GM21381 (cell line): ENCODE measurements around the gene PLCD3.

ENCODE experiments used
- ATAC-seq: cut with Tn5 transposase; IDR thresholded peaks from one replicate; pipeline ENCODE4 v1.9.1; 2021; ENCODE audit warnings: mild to moderate bottlenecking, moderate library complexity; ENCODE audit not compliant: unreplicated experiment

Gene PLCD3

GRCh38 chr17:45104497-45104896 lies 27.8 kb downstream of the PLCD3 start:
- ATAC-seq: no peak

DNA sequence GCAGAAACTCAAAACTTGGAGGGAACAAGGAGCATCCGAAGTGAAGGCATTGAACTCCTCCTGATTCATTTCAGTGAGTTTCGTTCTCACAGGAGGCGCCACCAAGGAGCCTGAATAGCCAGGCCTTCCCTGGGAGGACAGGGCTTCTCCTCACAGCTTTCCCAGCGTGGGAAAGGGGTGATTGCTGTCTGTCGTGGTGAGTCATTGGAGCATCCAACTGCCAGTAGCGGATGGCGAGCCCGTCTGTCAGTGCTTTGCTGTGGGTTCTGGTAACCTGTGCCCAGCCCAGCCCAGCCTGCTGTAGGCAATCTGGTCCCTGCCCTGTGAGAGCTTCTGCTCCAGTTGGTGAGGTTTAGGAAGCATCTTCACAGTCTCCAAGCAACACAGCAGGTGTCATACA lies 28.3 kb downstream of the PLCD3 start:
- ATAC-seq: no peak

DNA sequence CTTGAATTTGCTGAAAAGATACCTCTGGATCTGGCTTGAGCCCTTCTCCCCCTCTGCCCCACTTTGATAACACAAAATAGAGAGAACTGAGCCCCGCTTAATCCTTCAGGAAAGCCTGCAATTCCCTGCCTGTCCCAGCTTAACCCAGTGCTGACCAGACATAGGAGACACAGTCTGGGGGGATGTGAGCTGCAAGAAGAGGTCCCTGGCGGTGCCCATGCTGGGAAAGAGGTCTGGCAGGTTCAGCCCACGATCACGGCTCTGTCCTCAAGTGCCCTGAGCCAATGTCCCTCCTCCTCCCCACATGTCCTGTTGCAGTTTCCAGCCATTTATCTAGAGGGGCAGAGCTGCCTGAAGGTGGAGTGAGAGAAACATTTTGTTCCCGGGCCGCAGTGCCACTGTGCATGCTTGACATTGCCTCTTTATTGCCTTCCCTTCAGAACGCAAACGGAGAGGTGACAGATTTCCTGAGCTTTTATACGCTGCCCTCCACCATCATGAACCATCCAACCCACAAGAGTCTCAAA lies 29.0 kb downstream of the PLCD3 start:
- no peak for ATAC-seq

DNA sequence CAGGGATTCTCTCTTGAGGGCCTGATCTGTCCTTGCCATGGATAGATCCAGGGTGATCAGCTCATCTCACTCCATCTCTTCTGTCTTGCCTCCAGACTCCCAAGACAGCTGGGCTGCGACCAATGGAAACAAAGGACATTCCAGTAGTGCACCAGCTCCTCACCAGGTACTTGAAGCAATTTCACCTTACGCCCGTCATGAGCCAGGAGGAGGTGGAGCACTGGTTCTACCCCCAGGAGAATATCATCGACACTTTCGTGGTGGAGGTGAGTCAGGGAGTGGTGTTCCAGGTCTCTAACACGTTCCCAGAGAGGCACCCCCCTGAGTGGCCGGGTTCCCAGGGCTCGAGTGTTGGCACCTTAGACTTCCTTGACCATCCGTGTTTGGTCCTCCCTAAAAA lies 29.5 kb downstream of the PLCD3 start:
- ATAC-seq: no peak

GRCh38 chr17:45101883-45102811 lies 30.2 kb downstream of the PLCD3 start:
- no peak for ATAC-seq

DNA sequence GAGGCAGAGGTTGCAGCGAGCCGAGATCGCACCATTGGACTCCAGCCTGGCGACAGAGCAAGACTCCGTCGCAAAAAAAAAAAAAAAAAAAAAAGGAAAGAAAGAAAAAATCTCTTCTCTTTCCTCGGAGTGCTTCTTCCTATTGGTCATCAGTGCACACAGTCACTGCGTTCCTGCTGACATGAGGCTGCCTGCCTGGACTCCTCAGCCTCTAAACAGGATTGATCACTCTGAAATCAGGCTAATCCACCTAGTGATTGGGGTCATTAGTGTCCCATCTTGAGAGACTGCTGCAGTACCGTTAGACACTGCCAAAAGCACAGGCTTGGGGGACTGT lies 30.8 kb downstream of the PLCD3 start:
- ATAC-seq: no peak

GRCh38 chr17:45098869-45099616 lies 33.3 kb downstream of the PLCD3 start:
- no peak for ATAC-seq

DNA sequence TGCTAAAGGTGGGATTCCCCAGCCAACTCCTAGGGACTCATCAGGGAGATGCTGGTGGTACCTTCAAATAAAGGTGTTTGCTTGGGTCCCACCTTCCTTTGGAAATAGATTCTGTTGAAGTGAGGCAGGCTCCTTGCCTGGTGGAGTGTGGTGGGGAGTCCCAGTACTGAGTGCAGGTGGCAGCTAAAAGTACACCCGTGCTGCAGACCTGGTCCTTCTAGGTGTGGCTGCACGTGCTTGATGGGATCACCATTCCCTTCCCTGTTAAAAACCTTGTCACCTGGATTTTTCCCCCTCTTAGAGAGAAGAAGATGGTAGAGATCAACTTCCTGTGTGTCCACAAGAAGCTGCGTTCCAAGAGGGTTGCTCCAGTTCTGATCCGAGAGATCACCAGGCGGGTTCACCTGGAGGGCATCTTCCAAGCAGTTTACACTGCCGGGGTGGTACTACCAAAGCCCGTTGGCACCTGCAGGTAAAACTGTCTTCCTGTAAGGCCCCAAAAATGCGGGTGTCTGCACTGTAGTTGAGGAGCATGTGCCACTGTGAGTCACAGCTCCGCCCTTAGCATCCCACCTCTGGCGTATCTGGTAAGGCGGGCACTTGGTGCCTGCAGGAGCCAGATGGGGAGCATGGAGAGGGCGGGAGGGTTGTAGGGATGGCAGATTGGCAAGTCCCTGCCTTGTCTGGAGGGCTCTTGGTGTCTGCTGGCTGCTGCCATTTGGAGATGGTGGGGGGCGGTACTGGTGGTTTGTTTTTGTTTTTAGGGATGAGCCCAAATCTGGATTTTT lies 34.0 kb downstream of the PLCD3 start:
- no peak for ATAC-seq

DNA sequence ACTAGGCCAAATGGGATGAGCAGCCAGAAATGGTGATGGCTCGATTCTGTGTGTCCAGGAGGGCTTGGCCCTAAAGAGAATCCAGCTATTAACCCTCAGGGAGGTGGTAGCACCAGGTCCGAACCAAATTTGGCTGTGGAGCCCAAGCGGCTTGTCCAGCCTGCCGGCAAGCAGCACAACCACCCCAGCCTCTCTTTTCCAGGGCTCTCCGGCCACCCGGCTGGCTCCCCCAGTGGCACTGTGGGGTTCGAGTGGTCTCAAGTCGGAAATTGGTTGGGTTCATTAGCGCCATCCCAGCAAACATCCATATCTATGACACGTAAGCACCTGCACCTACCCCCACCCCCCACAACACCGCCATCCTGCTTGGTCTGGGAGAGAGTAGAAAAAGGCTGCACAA lies 35.4 kb downstream of the PLCD3 start:
- ATAC-seq: no peak

- ATAC-seq: no peak
Measured at GRCh38 chr17:45096141-45096540, 36.2 kb downstream of the PLCD3 start.

- no peak for ATAC-seq
Measured at GRCh38 chr17:45093444-45094110, 38.7 kb downstream of the PLCD3 start.

DNA sequence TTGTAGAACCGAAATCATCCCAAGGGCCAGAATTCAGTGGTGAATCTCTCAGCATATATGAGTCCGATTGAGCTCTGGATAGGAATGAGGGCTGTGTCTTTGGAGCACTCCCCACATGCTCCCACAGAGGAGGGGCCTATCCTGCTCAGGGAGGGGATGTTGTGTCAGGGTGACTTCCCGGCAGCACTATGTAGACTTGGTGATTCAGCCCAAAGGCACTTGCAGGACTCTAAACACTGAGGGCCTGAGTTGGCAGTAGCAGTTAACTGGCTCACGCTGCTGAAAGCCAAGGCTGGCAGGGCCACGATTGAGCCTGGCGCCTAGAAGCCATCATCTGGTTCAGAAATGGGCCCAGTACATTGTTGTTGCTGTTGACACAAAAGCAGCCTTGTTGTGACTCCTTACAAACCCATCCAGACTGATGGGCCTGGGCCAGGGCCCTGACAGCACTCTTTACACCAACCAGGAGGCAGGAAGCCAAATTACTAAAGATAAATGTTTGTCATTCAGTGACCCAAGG lies 39.3 kb downstream of the PLCD3 start:
- ATAC-seq: no peak

DNA sequence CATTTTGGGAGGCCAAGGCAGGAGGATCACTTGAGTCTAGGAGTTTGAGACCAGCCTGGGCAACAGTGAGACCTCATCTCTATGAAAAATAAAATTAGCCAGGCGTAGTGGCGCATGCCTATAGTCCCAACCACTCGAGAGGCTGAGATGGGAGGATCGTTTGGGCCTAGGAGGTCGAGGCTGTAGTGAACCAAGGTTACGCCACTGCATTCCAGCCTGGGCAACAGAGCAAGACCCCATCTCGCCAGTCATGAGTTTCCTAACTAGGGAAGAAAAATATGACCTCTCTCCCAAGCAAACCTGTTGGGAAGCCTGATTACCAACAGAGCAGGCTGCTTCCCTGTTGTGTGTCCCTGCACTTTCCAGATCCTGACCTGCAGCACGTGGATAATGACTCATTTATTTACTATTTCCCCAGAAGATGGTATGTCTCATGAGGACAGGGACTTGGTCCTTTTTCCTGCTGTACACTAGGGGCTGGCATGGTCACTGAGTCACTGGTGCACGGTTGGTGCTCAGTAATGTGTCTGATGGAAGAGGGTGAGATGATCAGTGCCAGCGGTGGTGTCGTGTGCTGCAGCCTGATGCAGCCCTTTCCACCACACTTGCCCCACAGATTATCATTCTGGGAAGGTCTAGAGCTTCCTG lies 40.4 kb downstream of the PLCD3 start:
- no peak for ATAC-seq

DNA sequence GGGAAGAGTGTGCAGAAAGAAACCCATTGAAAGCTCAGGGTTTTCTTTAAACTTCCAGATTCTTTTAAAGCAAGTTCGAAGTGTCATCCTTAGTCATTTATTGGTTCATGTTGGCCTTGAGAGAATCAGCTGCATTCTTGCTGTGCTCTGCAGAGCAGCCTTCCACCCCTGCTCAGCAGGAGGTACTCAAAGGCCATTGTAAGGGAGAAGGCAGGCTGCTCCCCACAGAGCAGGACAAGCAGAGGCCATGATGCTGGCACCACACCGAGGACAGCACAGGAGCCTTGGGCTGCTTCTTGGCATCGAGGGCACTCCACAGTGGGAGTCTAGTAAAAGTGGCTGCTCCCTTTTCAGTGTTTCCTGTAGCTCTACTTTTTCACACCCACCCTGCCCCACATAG lies 41.6 kb downstream of the PLCD3 start:
- no peak for ATAC-seq

- no peak for ATAC-seq
Measured at GRCh38 chr17:45088741-45089140, 43.6 kb downstream of the PLCD3 start.

- ATAC-seq: no peak
Measured at GRCh38 chr17:45087978-45088377, 44.3 kb downstream of the PLCD3 start.

- no peak for ATAC-seq
Measured at GRCh38 chr17:45087504-45087975, 44.8 kb downstream of the PLCD3 start.

DNA sequence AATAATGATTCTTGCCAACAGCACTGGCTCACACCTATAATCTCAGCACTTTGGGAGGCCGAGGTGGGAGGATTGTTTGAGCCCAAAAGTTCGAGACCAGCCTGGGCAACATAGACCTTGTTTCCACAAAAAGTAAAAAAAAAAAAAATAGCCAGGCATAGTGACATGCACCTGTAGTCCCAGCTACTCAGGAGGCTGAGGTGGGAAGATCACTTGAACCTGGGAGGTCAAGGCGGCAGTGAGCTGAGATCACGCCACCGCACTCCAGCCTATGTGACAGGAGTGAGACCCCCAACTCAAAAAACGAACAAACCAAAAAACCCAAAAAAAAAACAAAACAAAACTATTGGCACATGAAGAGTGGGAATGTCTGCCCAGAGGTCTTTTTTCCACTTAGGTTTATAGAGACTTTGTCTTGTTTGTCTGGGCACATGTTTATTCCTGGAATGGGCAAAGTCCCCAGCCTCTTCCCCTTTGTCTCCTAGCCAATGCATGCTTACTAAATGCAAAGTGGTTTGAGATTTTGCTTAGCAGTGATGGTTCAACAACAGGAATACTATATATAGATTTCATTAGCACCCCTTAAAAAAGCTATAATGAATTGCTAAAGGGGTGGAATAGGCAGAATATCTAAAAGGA lies 45.3 kb downstream of the PLCD3 start:
- ATAC-seq: no peak

GRCh38 chr17:45086391-45086790 lies 45.9 kb downstream of the PLCD3 start:
- ATAC-seq: no peak
